Spleen (tissue), 11 donors: ENCODE data around the gene KMT5C. TPM values are rescaled to one million over a fixed set of nuclear protein-coding genes. Genes with fewer than 3 reads are reported as not detected.

Experiments
- DNase-seq: peaks from one replicate; pipeline ENCODE4 v3.0.0-alpha.2; 2020
- H3K27ac ChIP-seq, 8 donors: fragments of 200-600 bp; sonication (generic) in 7 of 8; 1 replicate in 4 of 8; 2 replicates in 4 of 8; pipeline versions ENCODE4 v1.5.0 to v1.8.0; 2016 to 2021; ENCODE audit warnings: inconsistent platforms in 4 of 8, mild to moderate bottlenecking in 4 of 8, moderate library complexity in 1 of 8
- H3K27me3 ChIP-seq, 7 donors: fragments of 200-600 bp; sonication (generic) in 6 of 7; replicated peaks in 1 of 7; 1 replicate in 4 of 7; 2 replicates in 3 of 7; pipeline versions ENCODE4 v1.5.0 to v1.8.0; 2016 to 2021; ENCODE audit warnings: inconsistent platforms in 3 of 7, mild to moderate bottlenecking in 1 of 7
- H3K36me3 ChIP-seq, 6 donors: fragments of 200-600 bp; sonication (generic) in 5 of 6; 1 replicate in 4 of 6; 2 replicates in 2 of 6; pipeline versions ENCODE4 v1.5.0 to v1.8.0; 2016 to 2021; ENCODE audit warnings: inconsistent platforms in 2 of 6
- H3K4me1 ChIP-seq, 6 donors: fragments of 200-600 bp; sonication (generic) in 5 of 6; 1 replicate in 3 of 6; 2 replicates in 3 of 6; pipeline versions ENCODE4 v1.5.0 to v1.8.0; 2016 to 2021; ENCODE audit warnings: inconsistent platforms in 3 of 6
- H3K4me3 ChIP-seq, 8 donors: fragments of 200-600 bp; sonication (generic) in 7 of 8; 1 replicate in 4 of 8; 2 replicates in 4 of 8; pipeline versions ENCODE4 v1.5.0 to v1.8.0; 2016 to 2021; ENCODE audit warnings: inconsistent platforms in 4 of 8, mild to moderate bottlenecking in 4 of 8, moderate library complexity in 2 of 8
- H3K9me3 ChIP-seq, 8 donors: fragments of 200-600 bp; sonication (generic) in 7 of 8; 1 replicate in 4 of 8; 2 replicates in 4 of 8; pipeline versions ENCODE4 v1.5.0 to v1.8.0; 2016 to 2021; ENCODE audit warnings: inconsistent platforms in 4 of 8
- POLR2A ChIP-seq, 3 donors: fragments of 450-650 bp; IDR thresholded peaks; one replicate each; pipeline ENCODE4 v1.5.1; 2017; ENCODE audit warnings: antibody characterized with exemption in 3 of 3, mild to moderate bottlenecking in 1 of 3
- POLR2AphosphoS5 ChIP-seq, 3 donors: sonication (generic); formaldehyde crosslinking; IDR thresholded peaks; one replicate each; pipeline ENCODE4 v1.5.1; 2017; ENCODE audit warnings: antibody characterized with exemption in 3 of 3
- WGBS, 5 donors: extraction: QIAGEN DNeasy Blood & Tissue Kit in 3 of 5; methylation state at CpG; one replicate each; pipeline versions ENCODE4 v1.1.5 to v1.1.7; 2013 to 2018; 5-methylcytosine and 5-hydroxymethylcytosine counted together
- intact Hi-C: fragments of 100-400 bp; cut with DNase I; formaldehyde crosslinking; loops from one replicate; pipeline ENCODE4 v1.15.0; 2023; ENCODE audit warnings: low total_unique reads
- polyA plus RNA-seq, 3 donors: library from polyadenylated mRNA; stranded (reverse); fragments of 200-250 nt; gene quantifications; one replicate each; pipeline ENCODE4 v1.2.1, GENCODE V29; 2013
- total RNA-seq, 7 donors: library from RNA; depleted of rRNA in 3 of 7; stranded (reverse); fragments of >200 nt in 3 of 7; fragmentation: NEBNext Ultra II Directional in 4 of 7; extraction: Animal tissue kit (Norgen Biotek cat#: 25700) in 4 of 7; gene quantifications; one replicate each; pipeline versions ENCODE4 v1.1.0 to v1.2.1, GENCODE V29; 2016 to 2021
- TF ChIP-seq, protein P1 (sequence below), 11 experiments: fragments of 200-600 bp in 7 of 11; fragments of 450-650 bp in 4 of 11; sonication (generic) in 4 of 11; IDR thresholded peaks in 8 of 11; conservative IDR thresholded peaks in 3 of 11; 1 replicate in 7 of 11; 2 replicates in 4 of 11; pipeline versions ENCODE4 v1.4.0 to v1.8.0; 2016 to 2021; ENCODE audit warnings: antibody characterized with exemption in 11 of 11, inconsistent platforms in 4 of 11, mild to moderate bottlenecking in 1 of 11
- donor health status: healthy with polysubstance abuse.
- donor health status: DM: no; HTN: no; CAD: no; lungs with moderate emphysema.
- donor health status: DM: no; HTN: no; CAD: no.
- donor health status: Bipolar disorder and iron deficiency.
- donor health status: healthy.
- donor health status: DM: no; HTN: no; CAD: no.
- donor health status: DM: yes; HTN: yes; CAD: no.

Gene KMT5C
- total and polyA plus RNA-seq, 10 donors, result 5.7 to 18.1 (median 12.2) TPM

- Histone ChIP-seq H3K36me3 (peaks cover 4 to 63% (median 48%) of the 10 kb centered on the region in 6 donors), H3K4me1 (peaks cover 42 to 75% (median 59%) of the 10 kb centered on the region in 6 donors), H3K27me3 (no peaks in the 10 kb centered on the region), H3K27ac (peak overlapping the region in 2 of 8 donors; percentile 90 to 92), H3K9me3 (no peaks in the 10 kb centered on the region), H3K4me3 (peak overlapping the region in 6 of 8 donors; percentile 74 to 95 (median 90))
- TF ChIP-seq, protein P1, sequence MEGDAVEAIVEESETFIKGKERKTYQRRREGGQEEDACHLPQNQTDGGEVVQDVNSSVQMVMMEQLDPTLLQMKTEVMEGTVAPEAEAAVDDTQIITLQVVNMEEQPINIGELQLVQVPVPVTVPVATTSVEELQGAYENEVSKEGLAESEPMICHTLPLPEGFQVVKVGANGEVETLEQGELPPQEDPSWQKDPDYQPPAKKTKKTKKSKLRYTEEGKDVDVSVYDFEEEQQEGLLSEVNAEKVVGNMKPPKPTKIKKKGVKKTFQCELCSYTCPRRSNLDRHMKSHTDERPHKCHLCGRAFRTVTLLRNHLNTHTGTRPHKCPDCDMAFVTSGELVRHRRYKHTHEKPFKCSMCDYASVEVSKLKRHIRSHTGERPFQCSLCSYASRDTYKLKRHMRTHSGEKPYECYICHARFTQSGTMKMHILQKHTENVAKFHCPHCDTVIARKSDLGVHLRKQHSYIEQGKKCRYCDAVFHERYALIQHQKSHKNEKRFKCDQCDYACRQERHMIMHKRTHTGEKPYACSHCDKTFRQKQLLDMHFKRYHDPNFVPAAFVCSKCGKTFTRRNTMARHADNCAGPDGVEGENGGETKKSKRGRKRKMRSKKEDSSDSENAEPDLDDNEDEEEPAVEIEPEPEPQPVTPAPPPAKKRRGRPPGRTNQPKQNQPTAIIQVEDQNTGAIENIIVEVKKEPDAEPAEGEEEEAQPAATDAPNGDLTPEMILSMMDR (IDR thresholded peaks at IDR 0.05 in 8 of 11, conservative IDR thresholded peaks at IDR 0.05 in 3 of 11), result no peak
- TF ChIP-seq POLR2A (IDR thresholded peaks at IDR 0.05) (no peak), POLR2AphosphoS5 (IDR thresholded peaks at IDR 0.05) (peak in 2 of 3 donors; percentile 39 to 46)
- intact Hi-C loops, result no loop called here
- 87 to 93% (median 88%) methylated on average over 6 to 24 of the region's 24 CpGs for WGBS, 5 donors
- DNase-seq, result no peak
Observed at GRCh38 chr19:55387736-55388497, 48.2 kb downstream of the KMT5C start.

DNA sequence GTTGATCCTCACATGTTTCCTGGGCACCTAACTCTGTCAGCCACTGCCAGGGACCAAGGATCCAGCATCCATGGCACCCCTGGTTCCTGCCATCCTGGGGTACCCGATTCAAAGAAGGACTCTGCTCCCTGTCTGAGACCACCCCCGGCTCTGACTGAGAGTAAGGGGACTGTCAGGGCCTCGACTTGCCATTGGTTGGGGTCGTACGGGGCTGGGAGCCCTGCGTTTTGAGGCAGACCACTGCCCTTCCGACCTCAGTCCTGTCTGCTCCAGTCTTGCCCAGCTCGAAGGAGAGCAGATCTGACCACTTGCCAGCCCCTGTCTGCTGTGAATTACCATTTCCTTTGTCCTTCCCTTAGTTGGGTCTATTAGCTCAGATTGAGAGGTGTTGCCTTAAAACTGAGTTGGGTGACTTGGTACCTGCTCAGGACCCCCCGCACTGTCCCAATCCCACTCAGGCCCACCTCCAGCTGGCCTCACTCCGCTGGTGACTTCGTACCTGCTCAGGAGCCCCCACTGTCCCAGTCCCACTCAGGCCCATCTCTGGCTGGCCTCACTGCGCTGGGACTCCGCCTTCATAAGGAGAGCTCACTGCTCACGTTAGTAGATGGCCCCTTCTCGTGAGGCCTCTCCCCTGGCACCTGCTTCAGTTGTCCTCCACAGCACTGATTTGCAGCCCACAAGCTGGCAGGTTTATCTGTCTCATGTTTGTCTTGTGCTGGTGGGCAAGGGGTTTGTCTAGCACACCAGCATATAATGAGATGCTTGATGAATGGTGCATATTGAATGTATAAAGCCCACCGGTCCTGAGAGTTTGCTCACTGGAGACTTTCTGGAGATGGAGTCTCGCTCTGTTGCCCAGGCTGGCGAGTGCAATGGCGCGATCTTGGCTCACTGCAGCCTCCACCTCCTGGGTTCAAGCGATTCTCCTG lies 50.0 kb downstream of the KMT5C start:
- peak overlapping the region in 1 of 8 donors; percentile 36 for H3K27ac ChIP-seq
- 80 to 89% (median 85%) methylated on average over 20 to 21 of the region's 21 CpGs for WGBS, 5 donors
- TF ChIP-seq, protein P1 (IDR thresholded peaks at IDR 0.05 in 8 of 11, conservative IDR thresholded peaks at IDR 0.05 in 3 of 11), result no peak
- TF ChIP-seq POLR2AphosphoS5 (IDR thresholded peaks at IDR 0.05), result peak in 2 of 3 donors; percentile 51 to 63
- intact Hi-C loops, result no loop called here
- H3K9me3 ChIP-seq, result no peaks in the 10 kb centered on the region
- DNase-seq, result no peak
- H3K4me1 ChIP-seq, result peaks cover 32 to 63% (median 48%) of the 10 kb centered on the region in 6 donors
- H3K4me3 ChIP-seq, result no peak overlapping the region
- H3K27me3 ChIP-seq, result no peaks in the 10 kb centered on the region
- peaks cover 4 to 64% (median 48%) of the 10 kb centered on the region in 6 donors for H3K36me3 ChIP-seq

DNA sequence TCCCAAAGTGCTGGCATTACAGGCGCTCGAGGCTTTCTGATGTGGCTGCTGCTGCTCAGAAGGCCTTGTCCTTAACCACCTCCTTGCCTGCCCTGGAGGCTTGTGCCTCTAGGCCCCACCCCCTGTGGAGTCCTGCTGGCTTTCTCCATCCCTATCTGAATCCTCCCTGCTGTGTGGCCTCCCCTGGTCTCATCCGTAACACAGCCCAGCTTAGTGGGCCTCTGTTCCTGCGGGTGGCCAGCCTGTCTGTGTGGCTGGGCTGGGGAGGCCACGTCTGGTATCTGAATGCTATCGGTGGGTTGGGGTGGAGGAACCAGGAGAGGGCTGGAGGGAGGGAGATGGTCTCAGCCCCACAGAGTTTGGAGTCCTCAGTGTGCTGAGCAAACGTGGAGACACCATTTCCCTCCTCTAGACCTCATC lies 50.8 kb downstream of the KMT5C start:
- Histone ChIP-seq H3K36me3 (peaks cover 4 to 64% (median 48%) of the 10 kb centered on the region in 6 donors), H3K27me3 (no peaks in the 10 kb centered on the region), H3K9me3 (no peaks in the 10 kb centered on the region), H3K4me1 (peaks cover 28 to 57% (median 42%) of the 10 kb centered on the region in 6 donors), H3K4me3 (no peak overlapping the region), H3K27ac (no peak overlapping the region)
- TF ChIP-seq, protein P1 (IDR thresholded peaks at IDR 0.05 in 8 of 11, conservative IDR thresholded peaks at IDR 0.05 in 3 of 11), result no peak
- peak; percentile 29 to 70 (median 34) for TF ChIP-seq POLR2AphosphoS5 (IDR thresholded peaks at IDR 0.05)
- WGBS, 5 donors, result 74 to 86% (median 78%) methylated on average over 7 of the region's 7 CpGs
- intact Hi-C loops, result no loop called here
- DNase-seq, result no peak
